Ishikawa (cell line): ENCODE data around the gene ADAMTSL1.

Source experiments
- CEBPB ChIP-seq: IDR thresholded peaks from 2 replicates; pipeline ENCODE4 v1.6.1; 2012
- CREB1 ChIP-seq: IDR thresholded peaks from 2 replicates; pipeline ENCODE4 v1.6.1; 2012; ENCODE audit warnings: low read depth
- EGR1 ChIP-seq: IDR thresholded peaks from 2 replicates; pipeline ENCODE4 v1.6.1; 2012
- EP300 ChIP-seq: IDR thresholded peaks from 2 replicates; pipeline ENCODE4 v1.6.1; 2012; ENCODE audit warnings: borderline replicate concordance
- FOXM1 ChIP-seq: IDR thresholded peaks from 2 replicates; pipeline ENCODE4 v1.6.1; 2012; ENCODE audit warnings: low read depth, borderline replicate concordance
- NFIC ChIP-seq: IDR thresholded peaks from 2 replicates; pipeline ENCODE4 v1.6.1; 2012
- RAD21 ChIP-seq: IDR thresholded peaks from 2 replicates; pipeline ENCODE4 v1.6.1; 2012; ENCODE audit warnings: low read depth
- TAF1 ChIP-seq: IDR thresholded peaks from 2 replicates; pipeline ENCODE4 v1.6.1; 2012; ENCODE audit warnings: low read depth, mild to moderate bottlenecking
- TCF12 ChIP-seq: IDR thresholded peaks from 2 replicates; pipeline ENCODE4 v1.6.1; 2012; ENCODE audit warnings: low read depth
- TEAD4 ChIP-seq: IDR thresholded peaks from 2 replicates; pipeline ENCODE4 v1.6.1; 2012
- YY1 ChIP-seq: IDR thresholded peaks from 2 replicates; pipeline ENCODE4 v1.6.1; 2012; ENCODE audit warnings: low read depth
- ZBTB7A ChIP-seq: IDR thresholded peaks from 2 replicates; pipeline ENCODE4 v1.6.1; 2012; ENCODE audit warnings: low read depth
- TF ChIP-seq, protein P1 (sequence below): IDR thresholded peaks from 2 replicates; pipeline ENCODE4 v1.6.1; 2012
- TF ChIP-seq, protein P2 (sequence below): IDR thresholded peaks from 2 replicates; pipeline ENCODE4 v1.6.1; 2012; ENCODE audit warnings: low read depth, mild to moderate bottlenecking
- TF ChIP-seq, protein P3 (sequence below): IDR thresholded peaks from 2 replicates; pipeline ENCODE4 v1.6.1; 2012

The ADAMTSL1 gene, protein sequence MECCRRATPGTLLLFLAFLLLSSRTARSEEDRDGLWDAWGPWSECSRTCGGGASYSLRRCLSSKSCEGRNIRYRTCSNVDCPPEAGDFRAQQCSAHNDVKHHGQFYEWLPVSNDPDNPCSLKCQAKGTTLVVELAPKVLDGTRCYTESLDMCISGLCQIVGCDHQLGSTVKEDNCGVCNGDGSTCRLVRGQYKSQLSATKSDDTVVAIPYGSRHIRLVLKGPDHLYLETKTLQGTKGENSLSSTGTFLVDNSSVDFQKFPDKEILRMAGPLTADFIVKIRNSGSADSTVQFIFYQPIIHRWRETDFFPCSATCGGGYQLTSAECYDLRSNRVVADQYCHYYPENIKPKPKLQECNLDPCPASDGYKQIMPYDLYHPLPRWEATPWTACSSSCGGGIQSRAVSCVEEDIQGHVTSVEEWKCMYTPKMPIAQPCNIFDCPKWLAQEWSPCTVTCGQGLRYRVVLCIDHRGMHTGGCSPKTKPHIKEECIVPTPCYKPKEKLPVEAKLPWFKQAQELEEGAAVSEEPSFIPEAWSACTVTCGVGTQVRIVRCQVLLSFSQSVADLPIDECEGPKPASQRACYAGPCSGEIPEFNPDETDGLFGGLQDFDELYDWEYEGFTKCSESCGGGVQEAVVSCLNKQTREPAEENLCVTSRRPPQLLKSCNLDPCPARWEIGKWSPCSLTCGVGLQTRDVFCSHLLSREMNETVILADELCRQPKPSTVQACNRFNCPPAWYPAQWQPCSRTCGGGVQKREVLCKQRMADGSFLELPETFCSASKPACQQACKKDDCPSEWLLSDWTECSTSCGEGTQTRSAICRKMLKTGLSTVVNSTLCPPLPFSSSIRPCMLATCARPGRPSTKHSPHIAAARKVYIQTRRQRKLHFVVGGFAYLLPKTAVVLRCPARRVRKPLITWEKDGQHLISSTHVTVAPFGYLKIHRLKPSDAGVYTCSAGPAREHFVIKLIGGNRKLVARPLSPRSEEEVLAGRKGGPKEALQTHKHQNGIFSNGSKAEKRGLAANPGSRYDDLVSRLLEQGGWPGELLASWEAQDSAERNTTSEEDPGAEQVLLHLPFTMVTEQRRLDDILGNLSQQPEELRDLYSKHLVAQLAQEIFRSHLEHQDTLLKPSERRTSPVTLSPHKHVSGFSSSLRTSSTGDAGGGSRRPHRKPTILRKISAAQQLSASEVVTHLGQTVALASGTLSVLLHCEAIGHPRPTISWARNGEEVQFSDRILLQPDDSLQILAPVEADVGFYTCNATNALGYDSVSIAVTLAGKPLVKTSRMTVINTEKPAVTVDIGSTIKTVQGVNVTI (N-terminal part only)

DNA sequence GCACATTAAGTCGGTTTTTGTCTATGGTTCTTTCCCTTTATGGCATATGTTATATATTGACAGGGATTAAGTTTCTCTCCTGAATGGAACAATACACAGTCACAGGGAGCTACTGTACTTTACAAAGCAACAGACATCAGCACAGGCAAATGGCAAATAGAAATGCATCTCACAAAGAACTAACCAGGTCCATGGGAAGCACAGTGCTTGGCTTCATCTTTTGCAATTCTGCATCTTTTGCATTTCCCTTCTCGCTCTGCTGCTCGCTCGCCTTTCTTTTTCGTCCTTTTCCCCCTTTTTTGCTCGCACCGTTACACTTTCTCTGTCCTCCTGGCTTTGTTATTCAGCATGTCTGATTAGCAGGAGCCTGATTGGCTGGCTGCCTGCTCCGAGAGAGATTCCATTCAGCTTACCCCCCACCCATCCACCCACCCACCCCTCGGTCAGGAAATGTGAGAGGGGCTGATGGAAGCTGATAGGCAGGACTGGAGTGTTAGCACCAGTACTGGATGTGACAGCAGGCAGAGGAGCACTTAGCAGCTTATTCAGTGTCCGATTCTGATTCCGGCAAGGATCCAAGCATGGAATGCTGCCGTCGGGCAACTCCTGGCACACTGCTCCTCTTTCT lies at the start of gene ADAMTSL1:
ADAMTSL1 (plus strand) TSS at position 502 of the 628 bp plus-strand sequence; CDS start at position 582, 80 bp downstream.
- TF ChIP-seq TCF12 (no peak), CREB1 (no peak), EGR1 (no peak), TEAD4 (no peak), NFIC (no peak), FOXM1 (no peak), EP300 (no peak), TAF1 (no peak), ZBTB7A (no peak), RAD21 (no peak), YY1 (no peak), CEBPB (no peak)
- TF ChIP-seq, protein P1, sequence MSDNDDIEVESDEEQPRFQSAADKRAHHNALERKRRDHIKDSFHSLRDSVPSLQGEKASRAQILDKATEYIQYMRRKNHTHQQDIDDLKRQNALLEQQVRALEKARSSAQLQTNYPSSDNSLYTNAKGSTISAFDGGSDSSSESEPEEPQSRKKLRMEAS: no peak
- TF ChIP-seq, protein P2, sequence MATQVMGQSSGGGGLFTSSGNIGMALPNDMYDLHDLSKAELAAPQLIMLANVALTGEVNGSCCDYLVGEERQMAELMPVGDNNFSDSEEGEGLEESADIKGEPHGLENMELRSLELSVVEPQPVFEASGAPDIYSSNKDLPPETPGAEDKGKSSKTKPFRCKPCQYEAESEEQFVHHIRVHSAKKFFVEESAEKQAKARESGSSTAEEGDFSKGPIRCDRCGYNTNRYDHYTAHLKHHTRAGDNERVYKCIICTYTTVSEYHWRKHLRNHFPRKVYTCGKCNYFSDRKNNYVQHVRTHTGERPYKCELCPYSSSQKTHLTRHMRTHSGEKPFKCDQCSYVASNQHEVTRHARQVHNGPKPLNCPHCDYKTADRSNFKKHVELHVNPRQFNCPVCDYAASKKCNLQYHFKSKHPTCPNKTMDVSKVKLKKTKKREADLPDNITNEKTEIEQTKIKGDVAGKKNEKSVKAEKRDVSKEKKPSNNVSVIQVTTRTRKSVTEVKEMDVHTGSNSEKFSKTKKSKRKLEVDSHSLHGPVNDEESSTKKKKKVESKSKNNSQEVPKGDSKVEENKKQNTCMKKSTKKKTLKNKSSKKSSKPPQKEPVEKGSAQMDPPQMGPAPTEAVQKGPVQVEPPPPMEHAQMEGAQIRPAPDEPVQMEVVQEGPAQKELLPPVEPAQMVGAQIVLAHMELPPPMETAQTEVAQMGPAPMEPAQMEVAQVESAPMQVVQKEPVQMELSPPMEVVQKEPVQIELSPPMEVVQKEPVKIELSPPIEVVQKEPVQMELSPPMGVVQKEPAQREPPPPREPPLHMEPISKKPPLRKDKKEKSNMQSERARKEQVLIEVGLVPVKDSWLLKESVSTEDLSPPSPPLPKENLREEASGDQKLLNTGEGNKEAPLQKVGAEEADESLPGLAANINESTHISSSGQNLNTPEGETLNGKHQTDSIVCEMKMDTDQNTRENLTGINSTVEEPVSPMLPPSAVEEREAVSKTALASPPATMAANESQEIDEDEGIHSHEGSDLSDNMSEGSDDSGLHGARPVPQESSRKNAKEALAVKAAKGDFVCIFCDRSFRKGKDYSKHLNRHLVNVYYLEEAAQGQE: no peak
- TF ChIP-seq, protein P3, sequence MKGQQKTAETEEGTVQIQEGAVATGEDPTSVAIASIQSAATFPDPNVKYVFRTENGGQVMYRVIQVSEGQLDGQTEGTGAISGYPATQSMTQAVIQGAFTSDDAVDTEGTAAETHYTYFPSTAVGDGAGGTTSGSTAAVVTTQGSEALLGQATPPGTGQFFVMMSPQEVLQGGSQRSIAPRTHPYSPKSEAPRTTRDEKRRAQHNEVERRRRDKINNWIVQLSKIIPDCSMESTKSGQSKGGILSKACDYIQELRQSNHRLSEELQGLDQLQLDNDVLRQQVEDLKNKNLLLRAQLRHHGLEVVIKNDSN: no peak

DNA sequence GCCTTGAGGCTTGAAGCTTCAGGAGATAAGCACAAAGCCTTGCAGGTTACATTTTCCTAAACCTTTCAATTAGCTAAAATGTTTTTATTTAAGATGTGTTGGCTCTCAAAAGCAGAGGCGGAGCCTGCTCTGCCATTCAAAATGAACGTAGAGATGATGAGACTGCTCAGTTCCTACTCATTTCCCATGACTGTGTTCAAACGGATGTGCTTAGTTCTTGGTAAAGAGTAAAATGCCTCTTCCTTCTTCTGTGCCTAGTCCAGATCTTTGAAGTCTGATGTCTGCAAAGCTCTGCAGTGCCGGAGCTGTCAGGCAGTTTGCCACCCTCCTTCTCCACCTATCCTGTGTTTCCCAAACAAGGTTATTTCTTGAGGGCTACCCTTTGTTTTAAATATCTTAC lies 46.3 kb upstream of the ADAMTSL1 start:
- TF ChIP-seq ZBTB7A (no peak), CREB1 (no peak), RAD21 (no peak), TCF12 (no peak), EGR1 (no peak), YY1 (no peak), EP300 (no peak), FOXM1 (no peak)
- TF ChIP-seq, protein P1: no peak
- TF ChIP-seq, protein P3: no peak
- TF ChIP-seq, protein P2: no peak

DNA sequence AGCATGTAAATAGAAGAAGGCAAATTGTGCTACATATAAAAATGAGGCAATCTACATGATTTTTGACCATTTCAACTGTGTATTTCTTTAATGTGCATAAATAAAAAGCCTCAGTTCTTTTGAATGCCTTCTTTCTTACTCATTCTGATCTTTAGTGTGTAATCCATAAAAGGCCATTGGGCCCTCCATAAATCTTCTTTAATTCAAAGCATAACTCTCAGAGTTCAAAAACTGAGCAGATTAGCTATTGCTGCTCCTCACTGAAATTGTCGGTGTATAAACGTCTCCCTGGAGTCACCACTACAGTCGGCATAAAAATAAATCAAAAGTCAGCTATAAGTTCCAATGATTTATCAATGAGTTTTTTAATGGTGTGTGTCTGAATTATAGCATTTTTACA lies 45.3 kb upstream of the ADAMTSL1 start:
- TF ChIP-seq RAD21: no peak
- TF ChIP-seq ZBTB7A: no peak
- TF ChIP-seq, protein P3: no peak
- no peak for TF ChIP-seq TCF12
- TF ChIP-seq TAF1: no peak
- TF ChIP-seq EP300: no peak
- TF ChIP-seq, protein P1: no peak
- TF ChIP-seq EGR1: no peak
- TF ChIP-seq CEBPB: no peak
- TF ChIP-seq NFIC: no peak
- no peak for TF ChIP-seq YY1

DNA sequence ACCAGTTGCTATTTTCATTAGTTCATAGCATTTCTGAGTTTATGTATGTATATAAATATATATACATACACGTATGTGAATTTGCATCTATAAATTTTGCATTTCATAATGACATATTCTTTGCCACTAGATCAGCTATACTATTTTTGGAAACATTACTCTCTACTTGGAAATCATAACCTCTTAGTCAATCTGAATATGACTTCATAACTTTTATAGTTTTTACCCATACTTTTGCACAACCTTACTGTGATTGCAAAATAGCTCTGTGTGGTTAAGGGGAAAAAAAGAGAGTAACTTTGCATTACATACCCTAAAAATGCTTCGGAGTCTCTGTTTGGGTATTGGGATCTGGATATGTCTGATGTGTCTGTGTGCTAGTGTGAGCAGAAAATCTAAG lies 44.9 kb upstream of the ADAMTSL1 start:
- TF ChIP-seq FOXM1 (no peak), YY1 (no peak), TAF1 (no peak), TEAD4 (no peak)
